NCI-H2196 (cell line): ENCODE data around the gene ERBB2.
"Not testable (repeated sequence)": the region's sequence is repeated elsewhere in the genome, so short reads cannot be mapped to it uniquely, and the experiment has no call there.

Experiments used
- DNase-seq: peaks from one replicate; lab custom pipeline; 2025; ENCODE audit not compliant: unreplicated experiment; lab: John Stamatoyannopoulos, UW

The ERBB2 gene

DNA sequence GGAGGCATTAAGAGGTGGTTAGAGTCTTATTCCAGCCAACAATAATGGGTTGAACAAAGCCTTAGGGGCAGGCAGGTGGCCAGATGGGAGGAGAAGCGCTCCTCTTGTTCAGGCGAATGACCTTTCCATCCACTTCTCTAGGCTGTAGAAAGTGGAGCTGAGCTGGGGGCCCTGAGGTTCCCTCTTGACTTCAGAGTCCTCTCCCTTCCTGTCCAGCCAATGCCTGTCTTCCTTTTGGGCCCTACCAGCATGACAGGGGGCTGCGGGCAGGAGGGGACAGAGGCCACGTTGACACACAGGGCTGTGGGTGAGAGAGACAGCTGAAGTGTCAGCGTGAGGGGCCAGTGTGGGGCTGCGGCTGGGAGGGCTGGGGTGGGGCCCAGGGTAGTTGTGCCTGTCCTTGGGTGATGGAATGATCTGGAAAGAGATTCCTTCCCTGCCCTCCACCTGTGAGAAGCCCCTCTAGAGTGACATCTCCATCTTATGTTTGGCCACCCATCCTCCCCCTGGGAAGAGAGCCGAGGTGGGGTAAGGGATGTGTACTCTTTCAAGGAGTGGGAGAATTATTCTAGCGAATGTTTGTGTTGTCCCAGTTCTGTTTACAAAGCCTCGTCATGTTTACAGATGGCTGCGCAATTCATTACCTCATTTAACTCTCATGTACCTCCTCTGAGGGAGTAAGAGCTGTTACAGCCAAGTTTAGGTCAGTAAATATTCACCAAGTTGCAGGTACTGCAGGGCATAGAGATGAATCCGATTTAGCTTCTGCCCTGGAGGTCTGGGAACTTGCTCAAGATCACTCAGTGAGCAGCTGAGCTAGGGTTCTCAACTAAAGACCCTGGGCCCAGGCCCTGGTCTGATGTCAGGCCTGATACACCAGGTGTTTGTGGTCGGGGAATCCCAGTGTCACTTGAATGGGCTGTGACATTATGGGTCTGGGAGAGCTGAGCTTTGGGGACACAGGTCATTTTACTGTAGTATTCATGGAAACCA is 3.3 kb downstream of the ERBB2 start:
- peak; percentile 17 for DNase-seq

DNA sequence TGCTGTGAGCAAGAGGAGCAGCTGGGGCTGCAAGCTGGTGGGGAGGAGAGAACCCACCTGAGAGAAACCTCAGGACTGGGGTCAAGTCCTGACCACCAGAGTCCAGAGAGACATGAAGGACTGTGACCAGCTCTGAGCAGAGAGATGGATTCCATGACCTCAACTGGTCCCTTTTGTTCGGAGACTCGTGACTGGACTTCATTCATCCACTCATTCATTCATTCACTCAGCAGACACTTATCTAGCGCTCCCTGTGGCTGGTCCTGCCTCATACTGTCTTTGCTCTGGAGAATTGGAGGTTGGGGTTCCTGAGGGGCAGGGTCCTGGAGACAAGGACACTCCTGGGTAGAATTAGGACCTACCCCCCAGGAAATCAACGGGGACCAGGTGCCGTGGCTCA is 4.0 kb downstream of the ERBB2 start:
- no peak for DNase-seq

DNA sequence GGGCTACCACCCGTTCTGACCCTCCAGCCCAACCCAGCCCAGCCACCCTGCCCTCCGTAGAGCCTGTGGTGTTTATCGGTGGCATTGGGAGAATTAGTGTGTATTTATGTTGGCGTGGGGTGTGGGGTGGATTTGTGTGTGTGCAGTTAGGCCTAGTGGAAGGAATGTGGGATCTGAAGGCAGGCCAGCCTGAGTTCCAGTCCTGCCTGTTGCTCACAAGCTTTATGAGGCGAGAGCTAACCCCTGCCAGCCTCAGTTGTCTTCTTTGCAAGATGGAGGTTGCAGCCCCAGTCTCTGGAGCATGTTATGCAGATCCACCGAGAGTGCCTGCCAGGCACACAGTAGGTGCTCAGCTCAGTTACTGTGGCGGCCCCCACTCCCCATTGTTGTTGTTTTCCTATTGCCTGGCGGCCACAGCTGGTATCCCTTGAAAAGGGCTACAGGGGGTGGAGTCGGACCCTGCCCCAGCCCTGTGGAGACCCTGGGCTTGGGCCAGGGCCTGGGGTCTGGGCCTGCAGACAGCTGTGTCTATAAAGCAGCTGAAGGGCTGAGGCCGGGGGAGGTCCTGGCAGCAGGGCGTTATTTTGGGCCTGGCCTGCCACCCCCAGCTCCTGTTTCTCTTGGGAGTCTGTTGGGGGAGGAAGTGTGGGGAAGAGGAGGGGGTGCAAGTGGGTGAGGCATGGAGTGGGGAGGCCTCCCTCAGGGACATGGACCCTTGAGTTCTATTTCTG is 5.1 kb downstream of the ERBB2 start:
- DNase-seq = no peak

DNA sequence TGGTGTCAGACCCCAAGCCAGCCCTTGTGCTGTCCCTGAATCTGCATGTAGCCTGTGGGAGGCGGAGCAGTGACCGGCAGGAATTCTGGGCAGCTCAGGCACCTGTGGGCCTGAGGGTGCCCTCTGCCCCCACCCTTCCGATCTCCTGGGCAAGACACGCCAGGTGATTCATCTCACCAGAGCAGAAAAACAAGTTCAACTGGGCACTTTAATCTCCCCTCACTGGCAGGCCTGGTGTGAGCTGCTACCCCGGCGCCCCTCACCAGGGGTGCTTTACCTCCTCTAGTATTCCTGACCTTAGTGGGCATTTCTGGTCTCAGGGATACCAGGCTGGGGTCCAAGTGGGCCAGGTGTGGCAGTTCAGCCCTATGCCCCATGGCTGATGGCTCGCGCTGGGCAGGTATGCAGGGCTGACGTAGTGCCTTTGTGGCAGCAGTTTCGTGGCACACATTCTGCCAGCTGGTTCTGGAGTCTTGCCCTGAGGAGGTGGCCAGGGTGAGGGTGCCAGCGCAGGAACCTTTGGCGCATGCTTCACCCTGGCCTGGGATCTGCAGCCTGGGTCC is 6.0 kb downstream of the ERBB2 start:
- peak; percentile 79 for DNase-seq

DNA sequence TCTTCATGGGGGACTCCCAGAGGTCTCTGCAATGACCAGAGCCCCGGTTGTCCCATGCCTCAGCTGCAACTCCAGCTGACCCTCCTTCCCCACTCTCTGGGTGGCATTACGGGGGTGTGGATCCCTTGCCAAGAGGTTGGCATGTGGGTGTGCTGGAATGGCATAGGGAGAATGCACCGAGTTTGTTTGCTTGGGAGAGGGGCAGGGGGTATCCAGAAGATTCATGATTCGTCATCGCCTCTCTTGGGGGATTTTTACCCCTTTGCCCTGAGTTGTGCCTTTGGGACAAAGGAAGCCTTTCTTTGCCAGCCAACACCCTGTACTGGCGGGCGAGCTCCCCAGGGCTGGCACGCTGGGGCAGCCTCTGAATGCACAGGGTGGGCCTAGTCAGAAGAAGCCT is 6.5 kb downstream of the ERBB2 start:
- DNase-seq = no peak

DNA sequence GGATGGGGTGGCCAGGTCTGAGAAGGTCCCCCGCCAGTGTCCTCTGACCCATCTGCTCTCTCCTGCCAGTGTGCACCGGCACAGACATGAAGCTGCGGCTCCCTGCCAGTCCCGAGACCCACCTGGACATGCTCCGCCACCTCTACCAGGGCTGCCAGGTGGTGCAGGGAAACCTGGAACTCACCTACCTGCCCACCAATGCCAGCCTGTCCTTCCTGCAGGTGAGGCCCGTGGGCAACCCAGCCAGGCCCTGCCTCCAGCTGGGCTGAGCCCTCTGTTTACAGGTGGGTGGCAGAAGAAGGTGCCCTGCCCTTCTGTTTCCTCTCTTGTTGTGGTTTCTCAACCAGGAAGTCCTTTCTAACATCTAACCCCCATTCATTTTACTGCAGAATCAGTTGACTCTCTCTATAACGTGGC is 7.1 kb downstream of the ERBB2 start:
- no peak for DNase-seq

DNA sequence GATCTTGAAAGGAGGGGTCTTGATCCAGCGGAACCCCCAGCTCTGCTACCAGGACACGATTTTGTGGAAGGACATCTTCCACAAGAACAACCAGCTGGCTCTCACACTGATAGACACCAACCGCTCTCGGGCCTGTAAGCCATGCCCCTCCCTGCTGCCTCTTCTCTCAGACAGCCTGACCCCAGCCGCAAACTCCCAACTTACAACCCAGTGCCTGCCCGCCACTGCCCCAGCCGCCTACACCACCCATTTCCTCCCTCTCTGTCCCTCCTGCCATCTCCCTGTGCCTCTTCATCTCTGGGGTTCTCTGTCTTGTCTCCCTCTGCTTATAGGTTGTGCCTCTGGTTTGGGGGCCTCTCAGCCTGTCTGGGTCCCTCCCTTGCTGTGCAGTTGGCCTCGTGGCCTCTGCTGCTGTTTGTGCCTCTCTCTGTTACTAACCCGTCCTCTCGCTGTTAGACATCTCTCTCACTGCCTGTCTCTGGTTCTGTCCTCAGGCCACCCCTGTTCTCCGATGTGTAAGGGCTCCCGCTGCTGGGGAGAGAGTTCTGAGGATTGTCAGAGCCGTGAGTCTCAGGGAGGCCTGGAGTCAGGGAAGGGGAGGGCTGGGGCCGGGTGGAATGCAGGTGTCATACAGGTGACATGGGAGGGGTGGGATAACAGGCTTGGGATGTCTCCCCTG is 9.6 kb downstream of the ERBB2 start:
- no peak for DNase-seq

DNA sequence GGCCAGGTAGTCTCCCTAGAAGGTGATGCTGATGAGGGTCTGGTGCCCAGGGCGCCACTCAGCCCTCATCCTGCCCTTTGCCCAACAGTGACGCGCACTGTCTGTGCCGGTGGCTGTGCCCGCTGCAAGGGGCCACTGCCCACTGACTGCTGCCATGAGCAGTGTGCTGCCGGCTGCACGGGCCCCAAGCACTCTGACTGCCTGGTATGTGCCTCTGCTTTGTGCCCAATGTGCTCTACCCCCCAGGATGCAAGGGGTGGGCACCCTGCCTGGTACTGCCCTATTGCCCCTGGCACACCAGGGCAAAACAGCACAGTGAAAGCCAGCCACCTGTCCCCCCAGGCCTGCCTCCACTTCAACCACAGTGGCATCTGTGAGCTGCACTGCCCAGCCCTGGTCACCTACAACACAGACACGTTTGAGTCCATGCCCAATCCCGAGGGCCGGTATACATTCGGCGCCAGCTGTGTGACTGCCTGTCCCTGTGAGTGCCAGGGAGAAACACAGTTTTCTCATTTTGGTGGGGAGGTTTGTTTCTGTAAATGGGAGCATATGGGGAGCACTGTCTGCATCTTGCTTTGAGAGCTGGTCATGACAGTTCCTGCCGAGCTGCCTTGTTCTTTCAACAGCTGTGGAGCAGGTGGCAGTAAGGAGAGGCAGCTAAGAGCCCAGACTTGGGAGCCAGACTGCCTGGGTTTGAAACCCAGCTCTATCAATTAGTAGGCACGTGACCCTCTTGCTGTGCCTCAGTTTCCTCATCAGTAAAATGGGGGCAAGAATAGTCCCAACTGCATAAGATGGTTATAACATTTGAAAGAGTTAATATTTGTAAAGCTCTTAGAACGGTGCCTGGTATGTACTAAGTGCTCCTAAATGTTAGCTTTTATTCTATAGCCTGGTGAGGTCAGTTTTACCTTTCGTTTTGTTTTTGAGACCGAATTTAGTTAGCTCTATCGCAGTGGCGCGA is 10.4 kb downstream of the ERBB2 start:
- no peak for DNase-seq

DNA sequence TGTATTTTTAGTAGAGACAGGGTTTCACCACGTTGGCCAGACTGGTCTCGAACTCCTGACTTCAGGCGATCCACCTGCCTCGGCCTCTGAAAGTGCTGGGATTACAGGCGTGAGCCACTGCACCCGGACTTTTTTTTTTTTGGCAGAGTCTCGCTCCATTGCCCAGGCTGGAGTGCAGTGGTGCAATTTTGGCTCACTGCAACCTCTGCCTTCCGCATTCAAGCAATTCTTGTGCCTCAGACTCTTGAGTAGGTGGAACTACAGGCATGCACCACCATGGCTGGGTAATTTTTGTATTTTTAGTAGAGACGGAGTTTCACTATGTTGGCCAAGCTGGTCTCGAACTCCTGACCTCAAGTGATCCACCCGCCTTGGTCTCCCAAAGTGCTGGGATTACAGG is 11.2 kb downstream of the ERBB2 start:
- not testable (repeated sequence) for DNase-seq

DNA sequence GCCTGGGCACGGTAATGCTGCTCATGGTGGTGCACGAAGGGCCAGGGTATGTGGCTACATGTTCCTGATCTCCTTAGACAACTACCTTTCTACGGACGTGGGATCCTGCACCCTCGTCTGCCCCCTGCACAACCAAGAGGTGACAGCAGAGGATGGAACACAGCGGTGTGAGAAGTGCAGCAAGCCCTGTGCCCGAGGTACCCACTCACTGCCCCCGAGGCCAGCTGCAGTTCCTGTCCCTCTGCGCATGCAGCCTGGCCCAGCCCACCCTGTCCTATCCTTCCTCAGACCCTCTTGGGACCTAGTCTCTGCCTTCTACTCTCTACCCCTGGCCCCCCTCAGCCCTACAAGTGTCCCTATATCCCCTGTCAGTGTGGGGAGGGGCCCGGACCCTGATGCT is 12.0 kb downstream of the ERBB2 start:
- DNase-seq = no peak

DNA sequence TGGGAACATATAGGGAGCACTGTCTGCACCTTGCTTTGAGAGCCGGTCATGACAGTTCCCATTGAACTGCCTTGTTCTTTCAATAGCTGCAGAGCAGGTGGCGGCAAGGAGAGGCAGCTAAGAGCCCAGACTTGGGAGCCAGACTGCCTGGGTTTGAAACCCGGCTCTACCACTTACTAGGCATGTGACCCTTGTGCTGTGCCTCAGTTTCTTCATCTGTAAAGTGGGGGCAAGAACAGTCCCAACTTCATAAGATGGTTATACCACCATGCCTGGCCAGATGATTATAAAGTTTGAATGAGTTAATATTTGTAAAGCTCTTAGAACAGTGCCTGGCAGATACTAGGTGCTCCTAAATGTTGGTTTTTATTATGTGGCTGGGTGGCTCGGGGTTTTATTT is 14.4 kb downstream of the ERBB2 start:
- DNase-seq = no peak

DNA sequence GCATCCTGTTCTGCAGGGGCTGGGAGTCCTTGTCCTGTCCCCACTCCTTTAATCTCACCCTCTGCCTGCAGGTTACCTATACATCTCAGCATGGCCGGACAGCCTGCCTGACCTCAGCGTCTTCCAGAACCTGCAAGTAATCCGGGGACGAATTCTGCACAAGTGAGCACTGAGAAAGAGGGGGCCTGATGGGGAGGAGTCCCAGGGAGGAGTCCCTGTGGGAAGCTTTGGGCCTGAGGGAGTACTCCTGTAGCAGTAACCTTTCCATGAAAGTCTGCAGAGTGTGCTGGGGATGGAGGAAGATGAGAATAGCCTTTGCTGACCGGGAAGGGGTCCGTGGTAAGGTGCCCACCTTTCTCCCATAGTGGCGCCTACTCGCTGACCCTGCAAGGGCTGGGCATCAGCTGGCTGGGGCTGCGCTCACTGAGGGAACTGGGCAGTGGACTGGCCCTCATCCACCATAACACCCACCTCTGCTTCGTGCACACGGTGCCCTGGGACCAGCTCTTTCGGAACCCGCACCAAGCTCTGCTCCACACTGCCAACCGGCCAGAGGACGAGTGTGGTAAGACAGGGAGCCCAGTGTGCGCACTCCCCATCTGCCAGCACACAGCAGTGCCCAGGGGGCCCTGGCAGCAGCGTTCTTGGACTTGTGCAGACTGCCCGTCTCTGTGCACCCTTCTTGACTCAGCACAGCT is 15.7 kb downstream of the ERBB2 start:
- no peak for DNase-seq

DNA sequence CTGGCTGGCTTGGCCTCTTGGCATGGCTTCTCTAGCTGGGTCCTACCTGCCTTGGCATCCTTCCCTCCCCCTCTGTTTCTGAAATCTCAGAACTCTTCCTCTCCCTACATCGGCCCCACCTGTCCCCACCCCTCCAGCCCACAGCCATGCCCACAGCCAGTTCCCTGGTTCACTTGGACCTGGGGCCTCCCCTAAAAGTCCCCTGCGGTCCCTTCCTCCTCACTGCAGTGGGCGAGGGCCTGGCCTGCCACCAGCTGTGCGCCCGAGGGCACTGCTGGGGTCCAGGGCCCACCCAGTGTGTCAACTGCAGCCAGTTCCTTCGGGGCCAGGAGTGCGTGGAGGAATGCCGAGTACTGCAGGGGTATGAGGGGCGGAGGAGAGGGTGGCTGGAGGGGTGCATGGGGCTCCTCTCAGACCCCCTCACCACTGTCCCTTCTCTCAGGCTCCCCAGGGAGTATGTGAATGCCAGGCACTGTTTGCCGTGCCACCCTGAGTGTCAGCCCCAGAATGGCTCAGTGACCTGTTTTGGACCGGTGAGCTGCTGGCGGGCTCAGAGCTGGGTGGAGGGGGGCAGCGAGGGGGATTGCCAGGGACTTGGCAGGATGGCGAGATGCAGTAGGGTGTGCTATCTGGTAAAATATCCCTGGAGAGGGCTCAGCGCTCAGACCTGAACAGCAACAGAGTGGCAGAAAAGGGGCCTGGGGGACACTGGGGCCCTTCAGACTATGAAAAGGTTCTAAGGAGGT is 16.4 kb downstream of the ERBB2 start:
- no peak for DNase-seq

DNA sequence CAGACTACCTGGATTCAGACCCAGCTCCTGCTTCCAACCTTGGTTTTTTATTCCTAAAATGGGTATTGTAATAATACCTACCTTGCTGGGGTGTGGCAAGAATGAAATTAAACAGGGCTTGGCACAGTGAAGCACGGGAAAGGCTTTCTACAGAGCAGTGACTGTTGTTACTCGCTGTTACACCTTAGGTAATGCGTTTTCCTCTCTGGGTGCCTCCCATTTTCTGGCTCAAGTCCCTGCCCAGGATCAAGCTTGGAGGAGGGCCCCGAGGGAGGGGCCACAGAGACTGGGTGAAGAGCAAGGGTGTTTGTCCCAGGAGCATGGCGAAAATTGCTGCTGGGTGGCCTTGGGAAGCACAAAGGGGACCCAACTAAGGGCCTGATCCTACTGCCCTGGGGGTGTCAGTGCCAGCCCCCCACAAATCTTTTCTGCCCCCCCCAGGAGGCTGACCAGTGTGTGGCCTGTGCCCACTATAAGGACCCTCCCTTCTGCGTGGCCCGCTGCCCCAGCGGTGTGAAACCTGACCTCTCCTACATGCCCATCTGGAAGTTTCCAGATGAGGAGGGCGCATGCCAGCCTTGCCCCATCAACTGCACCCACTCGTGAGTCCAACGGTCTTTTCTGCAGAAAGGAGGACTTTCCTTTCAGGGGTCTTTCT is 17.1 kb downstream of the ERBB2 start:
- peak; percentile 23 for DNase-seq

DNA sequence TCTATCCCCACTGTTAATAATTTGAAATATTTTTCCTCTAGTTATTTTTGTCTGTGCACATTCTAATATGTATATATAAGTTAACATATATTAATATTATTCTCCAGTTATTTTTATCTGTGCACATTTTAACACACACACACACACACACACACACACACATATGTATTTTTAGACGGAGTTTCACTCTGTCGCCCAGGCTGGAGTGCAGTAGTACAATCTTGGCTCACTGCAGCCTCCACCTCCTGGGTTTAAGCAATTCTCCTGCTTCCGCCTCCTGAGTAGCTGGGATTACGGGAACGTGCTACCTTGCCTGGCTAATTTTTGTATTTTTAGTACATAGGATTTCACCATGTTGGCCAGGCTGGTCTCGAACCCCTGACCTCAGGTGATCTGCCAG is 17.8 kb downstream of the ERBB2 start:
- no peak for DNase-seq

DNA sequence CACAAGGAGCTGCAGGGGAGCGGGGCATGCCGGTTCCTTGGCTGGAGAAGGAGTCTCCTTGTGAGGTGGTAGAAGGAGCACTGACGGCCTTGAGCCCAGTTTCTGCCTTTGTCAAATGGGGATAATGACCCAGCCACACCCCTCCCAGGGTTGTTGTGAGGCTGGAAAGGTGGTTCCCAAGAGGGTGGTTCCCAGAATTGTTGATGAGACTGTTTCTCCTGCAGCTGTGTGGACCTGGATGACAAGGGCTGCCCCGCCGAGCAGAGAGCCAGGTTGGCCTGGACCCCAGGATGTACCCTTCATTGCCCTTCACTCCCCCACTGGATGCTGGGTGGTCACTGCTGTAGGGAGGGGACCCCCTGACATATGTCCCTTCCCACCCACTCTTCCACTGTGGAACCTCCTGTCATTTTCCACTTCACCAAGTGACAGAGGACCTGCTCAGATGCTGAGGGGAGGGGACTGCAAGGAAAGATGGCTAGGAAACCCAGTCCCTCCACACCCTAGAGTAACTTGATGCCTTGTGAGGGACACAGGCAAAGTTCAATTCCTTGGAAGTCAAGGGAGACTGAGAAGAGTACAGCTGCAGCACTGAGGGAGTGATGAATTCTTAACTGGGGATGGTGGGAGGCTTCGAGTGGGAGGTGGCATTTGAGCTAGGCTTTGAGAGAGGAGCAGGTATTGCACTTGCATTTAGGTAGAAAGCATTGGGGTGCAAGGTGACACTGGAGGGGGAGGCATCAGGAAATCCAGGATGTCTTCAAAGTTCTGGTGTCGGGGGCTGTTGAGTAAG is 19.9 kb downstream of the ERBB2 start:
- DNase-seq = no peak

DNA sequence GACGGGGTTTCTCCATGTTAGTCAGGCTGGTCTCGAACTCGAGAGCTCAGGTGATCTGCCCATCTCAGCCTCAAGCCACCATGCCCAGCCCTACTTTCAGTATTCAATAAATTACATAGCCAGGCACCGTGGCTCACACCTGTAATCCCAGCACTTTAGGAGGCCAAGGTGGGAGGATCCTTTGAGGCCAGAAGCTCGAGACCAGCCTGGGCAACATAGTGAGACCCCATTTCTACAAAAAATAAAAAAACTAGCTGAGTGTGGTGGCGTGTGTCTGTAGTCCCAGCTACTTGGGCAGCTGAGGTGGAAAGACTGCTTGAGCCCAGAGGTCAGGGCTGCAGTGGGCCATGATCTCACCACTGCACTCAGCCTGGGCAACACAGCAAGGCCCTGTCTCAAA is 22.2 kb downstream of the ERBB2 start:
- DNase-seq = no peak
